Right hindlimb (tissue), 1 donor: Measurements from ENCODE around the gene SLC18A3.

ENCODE experiments used
- DNase-seq: peaks from one replicate; pipeline ENCODE4 v3.0.0-alpha.2; 2018

Gene SLC18A3

DNA sequence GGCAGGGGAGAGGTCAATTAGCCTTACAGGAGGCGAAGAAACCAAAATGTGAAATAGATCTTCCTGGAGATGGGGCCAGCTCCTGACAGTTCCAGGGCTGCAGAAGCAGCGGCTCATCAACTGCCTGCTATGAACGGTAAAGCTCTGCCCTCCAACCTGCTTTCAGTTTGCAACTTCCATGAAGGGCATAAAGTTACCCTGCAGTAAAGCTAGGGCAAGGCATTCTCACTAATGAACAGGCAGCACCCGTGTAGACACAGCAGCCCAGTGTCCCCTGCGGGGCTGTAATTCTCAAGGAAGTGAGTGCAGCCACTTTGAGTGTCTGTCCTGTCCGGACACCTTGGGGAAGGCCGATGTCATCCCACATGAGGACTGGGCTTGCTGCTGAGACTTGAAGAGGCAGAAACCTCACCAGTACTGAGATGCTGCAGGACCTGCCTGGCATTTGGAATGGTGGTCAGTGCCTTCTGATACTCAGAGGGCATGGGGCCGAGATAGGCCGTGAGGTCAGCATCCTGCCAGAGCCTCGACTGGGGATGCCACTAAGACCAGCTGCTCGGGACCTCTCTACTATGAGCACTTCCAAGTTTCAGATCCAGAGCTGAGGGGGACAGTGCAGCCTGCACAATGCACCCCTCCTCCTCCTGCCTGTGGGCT is 43.3 kb downstream of the SLC18A3 start:
- DNase-seq = no peak

DNA sequence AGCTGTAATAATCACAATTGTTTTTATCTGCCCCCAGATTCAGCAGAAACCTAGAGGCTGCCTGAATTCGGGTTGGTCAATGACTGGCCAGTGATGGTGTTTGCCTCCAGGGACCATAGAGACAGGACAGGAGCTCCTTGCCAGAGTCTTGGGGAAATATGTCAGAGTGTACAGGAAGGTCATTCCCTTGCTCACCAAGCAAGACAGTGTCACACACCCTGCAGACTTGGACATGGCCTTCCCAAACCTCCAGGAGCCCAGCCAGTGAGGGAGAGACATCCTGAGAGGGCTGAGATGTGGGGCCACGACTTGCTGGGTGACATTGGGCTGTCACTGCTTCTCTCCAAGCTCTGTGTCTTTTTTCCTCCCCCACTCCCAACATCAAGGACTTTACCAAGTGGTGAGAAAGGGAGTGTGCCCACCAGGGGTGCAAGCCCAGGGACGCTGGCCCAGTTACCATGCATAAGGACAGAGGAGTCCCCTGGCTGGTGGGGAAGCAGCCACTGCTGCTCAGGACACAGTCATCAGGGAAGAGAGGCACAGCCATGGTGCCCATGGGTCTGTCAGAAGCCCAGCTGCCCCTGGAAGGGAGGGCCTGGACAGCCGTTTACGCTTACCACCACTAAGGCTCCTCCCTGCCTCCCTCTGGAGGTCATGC is 44.1 kb downstream of the SLC18A3 start:
- DNase-seq = no peak

DNA sequence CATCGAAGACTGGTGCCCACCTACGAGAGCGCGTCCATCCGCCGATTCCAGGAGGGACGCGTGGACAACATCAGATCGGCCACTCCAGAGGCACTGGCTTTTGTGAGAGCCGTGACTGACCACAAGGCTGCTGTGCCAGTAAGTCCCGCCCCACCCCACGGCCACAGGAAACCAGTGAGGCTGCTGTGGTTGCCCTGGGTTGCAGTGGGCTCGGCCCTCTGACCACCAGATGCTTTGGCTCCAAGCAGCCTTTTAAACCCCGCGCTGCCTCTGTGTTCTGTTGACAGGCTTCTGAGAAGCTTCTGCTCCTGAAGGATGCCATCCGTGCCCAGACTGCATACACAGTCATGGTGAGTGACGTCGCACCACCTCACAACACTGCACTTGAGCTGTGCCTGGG is 45.0 kb downstream of the SLC18A3 start:
- DNase-seq = no peak

DNA sequence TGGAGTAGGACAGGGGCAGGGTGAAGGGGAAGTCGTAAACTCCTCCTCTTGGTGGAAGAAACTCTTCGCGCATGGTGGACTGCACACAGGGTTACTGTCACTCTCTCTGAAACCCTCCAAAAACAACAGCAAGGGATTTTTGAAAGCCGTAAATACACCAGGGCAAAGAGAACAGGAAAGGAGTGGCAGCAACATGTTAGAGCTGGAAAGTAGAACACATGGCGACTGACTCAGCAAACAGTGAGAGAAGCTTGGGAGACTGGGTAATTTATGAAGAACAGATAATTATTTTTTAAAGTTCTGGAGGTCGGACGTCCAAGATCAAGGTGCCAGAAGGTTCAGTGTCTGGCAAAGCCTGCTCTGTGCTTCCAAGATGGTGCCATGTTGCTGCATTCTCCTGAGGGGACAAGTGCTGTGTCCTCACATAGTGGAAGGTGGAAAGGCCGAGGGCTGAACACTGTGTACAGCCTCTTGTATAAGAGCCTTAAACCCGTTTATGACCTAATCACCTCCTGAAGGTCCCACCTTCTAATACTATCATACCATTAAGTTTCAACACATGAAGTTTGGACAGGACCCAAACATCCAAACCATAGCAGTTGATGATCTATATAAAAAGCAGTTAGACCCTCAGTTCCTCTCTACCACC is 46.9 kb downstream of the SLC18A3 start:
- DNase-seq = no peak

DNA sequence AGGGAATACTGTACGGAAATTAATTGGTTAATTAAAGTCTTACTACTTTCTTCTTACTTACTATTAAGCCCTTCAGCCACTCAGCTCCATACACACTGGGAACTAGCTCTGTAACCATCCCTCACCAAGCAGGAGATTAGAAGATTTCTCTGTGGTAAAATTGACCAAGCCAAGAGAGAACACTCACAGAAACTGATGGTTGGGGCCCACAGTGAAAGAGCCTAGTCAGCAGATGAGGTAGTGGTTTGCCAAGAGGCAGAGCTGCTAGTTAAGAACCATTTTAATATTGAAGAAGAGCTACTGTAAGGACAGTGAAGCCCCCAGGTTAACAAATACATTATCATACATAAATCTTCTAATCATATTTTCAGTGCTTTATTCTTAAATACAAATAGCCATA is 47.5 kb downstream of the SLC18A3 start:
- no peak for DNase-seq

DNA sequence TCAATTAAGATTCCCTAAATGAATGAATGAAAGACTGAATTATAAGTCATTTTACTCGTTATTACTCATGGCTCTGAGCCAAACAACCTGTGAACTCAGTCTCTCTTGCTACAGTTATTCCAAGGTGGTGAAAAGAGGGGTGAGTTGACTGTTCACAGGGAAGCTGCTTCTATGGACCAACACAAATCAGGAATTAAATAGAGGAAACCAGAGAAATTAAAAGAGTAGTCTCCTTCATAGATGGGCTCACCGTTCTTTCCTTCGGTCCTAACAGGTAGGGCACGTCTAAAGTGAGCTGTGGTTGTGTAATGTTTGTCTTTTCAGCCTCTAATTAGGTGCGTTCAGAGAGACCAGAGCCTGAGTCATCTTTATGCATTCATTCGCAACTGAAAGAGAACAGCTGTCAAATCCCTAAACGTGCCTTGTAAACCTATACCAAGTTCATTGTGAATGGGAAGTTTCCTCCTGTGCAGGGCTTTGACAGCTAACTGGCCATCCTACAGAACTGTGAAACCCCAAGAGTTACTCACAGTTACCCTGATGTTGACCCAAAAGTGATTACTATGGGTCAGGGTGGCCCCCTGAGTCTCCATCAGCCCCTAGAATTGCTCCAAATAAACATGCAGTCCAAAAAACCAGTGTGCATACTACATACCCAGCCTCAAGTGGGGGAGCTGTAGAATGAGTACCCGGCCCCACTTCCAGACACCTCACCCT is 51.2 kb downstream of the SLC18A3 start:
- DNase-seq = no peak
